M059J (cell line): ENCODE results near the gene PITPNB. TPM values are rescaled to one million over a fixed set of nuclear protein-coding genes. Genes with fewer than 3 reads are reported as not detected.

Experiments used
- DNase-seq: peaks from one replicate; pipeline ENCODE4 v3.0.0-alpha.2; 2012; ENCODE audit warnings: low read depth
- total RNA-seq: library from RNA; depleted of rRNA; stranded (reverse); fragments of >200 nt; shearing (Covaris generic); gene quantifications from 2 replicates; pipeline ENCODE4 v1.2.3, GENCODE V29; 2014

Gene PITPNB
- total RNA-seq, 1 experiment from 2014 or later, result 18.9 TPM

GRCh38 chr22:27834364-27835185, 84.5 kb downstream of the PITPNB start:
- no peak for DNase-seq

GRCh38 chr22:27833803-27834202, 85.3 kb downstream of the PITPNB start:
- DNase-seq, result no peak

GRCh38 chr22:27832606-27833005, 86.5 kb downstream of the PITPNB start:
- DNase-seq, result no peak

- no peak for DNase-seq
Measured at GRCh38 chr22:27829620-27830019, 89.4 kb downstream of the PITPNB start.

DNA sequence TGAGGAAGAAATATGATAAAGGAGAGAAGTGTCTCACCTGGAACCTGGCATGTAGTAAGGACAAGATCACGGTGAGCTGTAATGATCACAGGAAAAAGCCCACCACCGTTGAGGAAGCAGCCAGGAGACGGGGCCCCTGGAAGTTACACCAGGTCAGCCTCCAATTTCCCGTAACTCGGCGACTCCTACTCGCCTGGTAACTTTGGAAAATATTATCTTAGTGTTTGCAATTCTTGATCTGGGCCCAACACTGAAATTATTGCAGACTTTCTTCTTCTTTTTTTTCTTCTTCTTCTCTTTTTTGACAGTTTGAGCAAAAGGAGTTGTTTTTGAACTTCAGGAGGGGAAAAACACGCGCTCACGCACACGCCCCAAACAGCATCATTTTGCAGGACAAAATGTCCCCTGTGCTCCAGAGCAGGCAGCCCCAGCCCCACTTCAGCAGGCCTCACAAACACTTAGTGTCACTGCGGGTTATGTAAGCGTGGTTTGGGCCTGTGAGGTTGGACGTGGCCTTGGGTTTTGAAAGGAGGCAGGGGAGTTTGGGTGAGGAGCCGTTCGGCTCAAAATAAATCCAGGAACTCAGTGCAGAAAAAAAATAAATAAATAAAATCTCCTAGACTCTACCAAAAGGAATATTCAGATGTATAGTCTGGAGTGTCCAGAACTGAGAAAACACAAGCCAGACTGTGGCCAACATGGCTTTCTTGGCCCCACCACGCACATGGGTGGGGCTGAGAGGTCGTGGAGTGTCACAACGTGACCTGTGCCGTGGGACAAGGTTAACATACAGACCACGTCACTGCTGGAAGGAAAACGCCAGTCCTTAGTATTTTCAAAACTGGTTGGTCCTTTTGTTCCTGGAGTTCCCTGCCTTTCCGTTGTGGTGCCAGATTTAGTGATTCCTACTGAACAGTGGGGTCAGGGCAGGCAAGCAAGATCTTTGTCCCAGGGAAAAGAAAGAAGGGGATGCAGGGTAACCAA, 91.2 kb downstream of the PITPNB start:
- DNase-seq, result no peak

GRCh38 chr22:27825174-27825573, 93.9 kb downstream of the PITPNB start:
- DNase-seq, result no peak

- DNase-seq, result no peak
Measured at GRCh38 chr22:27823221-27823620, 95.8 kb downstream of the PITPNB start.

DNA sequence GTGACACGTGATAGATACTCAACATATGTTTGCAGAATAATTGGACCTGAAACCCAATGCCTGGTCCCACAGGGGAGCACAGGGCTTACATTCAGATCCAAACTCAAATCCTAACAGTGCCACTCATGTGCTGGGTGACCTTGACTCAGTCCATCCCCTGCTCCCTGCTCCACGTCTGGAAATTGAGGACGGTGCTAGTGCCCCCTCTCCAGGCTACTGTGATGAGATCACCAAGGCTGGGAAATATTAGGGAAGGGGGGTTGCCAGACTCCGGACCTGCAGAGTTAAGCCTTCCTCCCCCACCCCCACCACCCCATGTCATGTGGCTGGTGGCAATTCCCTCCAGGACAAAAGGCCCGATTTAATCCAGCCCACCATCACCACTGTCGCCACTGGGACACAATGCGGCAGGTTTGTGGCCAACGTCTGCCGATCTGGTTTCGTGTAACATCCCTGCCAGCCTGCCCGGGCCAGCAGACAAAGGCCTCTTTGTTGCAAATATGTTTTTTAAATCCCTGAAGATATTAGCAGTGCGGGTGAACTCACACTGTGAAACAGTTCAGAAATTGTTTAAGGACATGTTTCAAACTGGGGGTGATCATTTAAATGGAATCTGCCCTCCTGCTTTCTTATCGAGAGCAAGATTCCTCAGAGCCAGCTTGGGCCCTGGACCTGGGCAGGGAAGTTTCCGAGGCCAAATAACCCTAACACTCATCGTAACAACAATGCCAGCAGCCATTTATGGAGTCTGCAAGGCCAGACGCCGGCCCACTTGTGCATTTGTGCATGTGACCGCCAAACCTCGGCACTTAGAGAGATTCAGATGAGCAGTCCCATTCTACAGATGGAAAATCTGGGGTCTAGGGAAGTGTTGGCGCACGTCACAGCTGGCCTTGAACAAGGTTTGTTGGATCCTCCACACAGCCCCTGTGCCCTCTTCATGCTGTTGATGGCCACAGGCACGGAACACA, 97.9 kb downstream of the PITPNB start:
- DNase-seq, result no peak

DNA sequence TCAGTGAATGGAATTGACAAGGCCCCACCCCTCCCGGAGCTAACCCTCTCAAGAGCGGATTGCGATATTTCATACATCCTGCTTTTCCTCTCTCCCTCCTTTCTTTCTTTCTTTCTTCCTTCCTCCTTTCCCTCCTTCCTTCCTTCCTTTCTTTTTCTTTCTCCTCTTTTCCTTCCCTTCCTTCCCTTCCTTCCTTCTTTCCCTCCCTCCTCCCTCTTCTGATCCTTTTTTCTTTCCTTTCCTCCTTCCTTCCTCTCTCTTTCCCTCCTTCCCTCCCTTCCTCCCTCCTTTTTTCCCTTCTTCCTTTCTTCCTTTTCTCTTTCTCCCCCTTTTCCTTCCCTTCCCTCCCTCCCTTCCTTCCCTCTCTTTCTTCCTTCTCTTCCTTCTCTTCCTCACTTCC, 102.5 kb downstream of the PITPNB start:
- DNase-seq, result no peak

GRCh38 chr22:27815826-27816530, 103.1 kb downstream of the PITPNB start:
- DNase-seq, result no peak

DNA sequence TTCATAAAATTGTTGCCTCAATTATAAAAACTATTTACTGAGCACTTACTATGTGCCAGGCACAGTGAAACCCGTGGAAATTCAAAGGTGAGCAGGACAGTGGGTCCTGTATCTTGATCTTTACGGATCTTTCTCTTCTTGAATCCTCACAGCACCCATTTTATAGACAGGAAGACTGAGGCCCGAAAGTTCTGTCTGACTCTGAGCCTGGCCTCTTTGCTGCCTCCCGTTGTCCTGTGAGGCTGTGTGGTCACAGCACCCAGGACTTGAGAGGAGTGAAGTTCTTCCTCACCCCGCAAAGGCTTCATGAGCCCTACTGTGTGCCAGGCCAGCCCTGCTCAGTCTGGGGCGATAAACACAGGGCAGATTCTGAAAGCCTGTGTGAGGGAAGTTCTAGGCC, 104.1 kb downstream of the PITPNB start:
- no peak for DNase-seq

GRCh38 chr22:27811778-27812177, 107.3 kb downstream of the PITPNB start:
- no peak for DNase-seq

GRCh38 chr22:27810609-27811151, 108.4 kb downstream of the PITPNB start:
- peak; percentile 41 for DNase-seq

- DNase-seq, result peak; percentile 11
Measured at GRCh38 chr22:27809700-27810608, 109.1 kb downstream of the PITPNB start.

- no peak for DNase-seq
Measured at GRCh38 chr22:27809226-27809603, 109.8 kb downstream of the PITPNB start.

DNA sequence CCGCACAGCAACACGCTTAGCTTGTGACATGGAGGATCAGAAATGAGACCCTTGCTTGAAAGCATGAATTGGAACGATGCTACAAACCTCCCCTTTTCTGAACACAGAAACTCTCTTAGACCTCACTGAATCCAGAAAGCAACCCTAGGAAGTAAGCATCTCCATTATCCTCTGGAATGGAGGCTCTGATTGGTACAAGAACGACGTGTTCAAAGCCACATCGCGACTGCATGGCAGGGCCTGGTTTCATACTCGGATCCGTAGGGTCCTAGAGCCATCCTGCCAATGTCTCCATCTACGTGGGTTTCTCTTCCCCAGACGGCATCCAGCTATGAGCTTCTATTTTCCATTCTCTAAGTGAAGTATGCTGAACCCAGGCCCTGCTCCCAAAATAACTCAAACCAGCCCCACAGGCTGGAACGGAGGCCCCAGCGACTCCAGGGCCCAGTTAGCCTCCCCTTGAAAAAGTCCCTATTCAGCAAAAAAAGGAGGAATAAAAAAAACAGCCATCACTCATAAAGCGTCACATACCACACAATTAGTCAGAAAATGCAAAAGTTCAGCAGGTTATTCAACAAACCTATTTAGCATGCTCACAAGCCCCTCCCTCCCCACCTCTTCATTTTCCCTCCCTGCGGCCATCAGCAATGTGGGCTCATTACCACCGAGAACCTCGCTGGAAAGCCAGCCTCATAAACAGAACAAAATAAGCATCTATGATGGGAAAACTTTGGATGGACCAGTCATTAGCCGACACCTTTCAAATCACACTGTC, 110.4 kb downstream of the PITPNB start:
- DNase-seq, result no peak

GRCh38 chr22:27805841-27806240, 113.2 kb downstream of the PITPNB start:
- no peak for DNase-seq

- peak; percentile 58 for DNase-seq
Measured at GRCh38 chr22:27804470-27805297, 114.4 kb downstream of the PITPNB start.
